Measurements from ENCODE around the gene GALNS. TPM values are rescaled to one million over a fixed set of nuclear protein-coding genes. Genes with fewer than 3 reads are reported as not detected.

Gene GALNS
- total and polyA plus RNA-seq, 4 donors = 6.8 to 20.6 (median 10.8) TPM

DNA sequence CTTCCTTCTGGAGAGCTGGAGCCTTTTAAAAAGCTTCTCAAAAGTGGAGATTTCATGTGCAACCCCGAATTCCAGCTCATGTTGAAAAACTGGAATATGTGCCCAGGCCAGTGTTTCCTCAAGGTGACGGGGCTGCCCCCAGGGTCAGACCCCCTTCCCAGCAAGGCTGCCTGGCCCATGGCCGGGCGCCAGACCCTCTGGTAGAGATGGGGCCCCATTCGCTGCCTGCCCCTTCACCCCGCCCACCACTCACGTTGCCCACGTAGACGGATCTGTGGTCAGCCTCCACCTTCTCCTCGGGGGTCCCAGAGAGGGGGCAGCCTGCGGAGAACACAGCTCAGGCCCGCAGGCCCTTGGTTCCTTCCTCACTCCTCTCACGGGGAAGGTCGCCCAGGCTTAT, 8.6 kb upstream of the GALNS start:
- no peak for DNase-seq (ENCODE audit: low spot score)
- H3K9ac ChIP-seq (ENCODE audit: low read depth in 1 of 2, low read length in 2 of 2) = no peak overlapping the region
- no peaks in the 10 kb centered on the region for H3K27me3 ChIP-seq (ENCODE audit: control insufficient read depth in 4 of 4, insufficient read depth in 4 of 4, low read length in 3 of 4)
- no peaks in the 10 kb centered on the region for H3K9me3 ChIP-seq (ENCODE audit: control insufficient read depth in 4 of 4, low read length in 3 of 4)
- no peak overlapping the region for H3K4me3 ChIP-seq (ENCODE audit: low read depth in 1 of 3, low read length in 3 of 3)
- H3K36me3 ChIP-seq (ENCODE audit: control insufficient read depth in 4 of 4, insufficient read depth in 3 of 4, low read depth in 1 of 4, low read length in 3 of 4) = peaks cover 3 to 24% (median 5%) of the 10 kb centered on the region in 4 donors
- H3K4me1 ChIP-seq (ENCODE audit: control insufficient read depth in 4 of 4, insufficient read depth in 4 of 4, low read length in 3 of 4) = no peaks in the 10 kb centered on the region
- H3K27ac ChIP-seq (ENCODE audit: low read depth in 1 of 2, low read length in 2 of 2) = no peak overlapping the region
- TF ChIP-seq RAD21 (IDR thresholded peaks at IDR 0.05) (no peak), FOXA1 (IDR thresholded peaks at IDR 0.05) (no peak)
- WGBS = 84% methylated on average over 14 of the region's 14 CpGs

- no peak for TF ChIP-seq SP1 (IDR thresholded peaks at IDR 0.05)
- TF ChIP-seq, protein P1, sequence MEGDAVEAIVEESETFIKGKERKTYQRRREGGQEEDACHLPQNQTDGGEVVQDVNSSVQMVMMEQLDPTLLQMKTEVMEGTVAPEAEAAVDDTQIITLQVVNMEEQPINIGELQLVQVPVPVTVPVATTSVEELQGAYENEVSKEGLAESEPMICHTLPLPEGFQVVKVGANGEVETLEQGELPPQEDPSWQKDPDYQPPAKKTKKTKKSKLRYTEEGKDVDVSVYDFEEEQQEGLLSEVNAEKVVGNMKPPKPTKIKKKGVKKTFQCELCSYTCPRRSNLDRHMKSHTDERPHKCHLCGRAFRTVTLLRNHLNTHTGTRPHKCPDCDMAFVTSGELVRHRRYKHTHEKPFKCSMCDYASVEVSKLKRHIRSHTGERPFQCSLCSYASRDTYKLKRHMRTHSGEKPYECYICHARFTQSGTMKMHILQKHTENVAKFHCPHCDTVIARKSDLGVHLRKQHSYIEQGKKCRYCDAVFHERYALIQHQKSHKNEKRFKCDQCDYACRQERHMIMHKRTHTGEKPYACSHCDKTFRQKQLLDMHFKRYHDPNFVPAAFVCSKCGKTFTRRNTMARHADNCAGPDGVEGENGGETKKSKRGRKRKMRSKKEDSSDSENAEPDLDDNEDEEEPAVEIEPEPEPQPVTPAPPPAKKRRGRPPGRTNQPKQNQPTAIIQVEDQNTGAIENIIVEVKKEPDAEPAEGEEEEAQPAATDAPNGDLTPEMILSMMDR (IDR thresholded peaks at IDR 0.05; ENCODE audit: low read depth, low read length, missing input control) = no peak
- no peak for TF ChIP-seq FOXA1 (IDR thresholded peaks at IDR 0.05)
- TF ChIP-seq JUND (IDR thresholded peaks at IDR 0.05) = no peak
- no peak for TF ChIP-seq GABPA (IDR thresholded peaks at IDR 0.05 in 1 of 2, conservative IDR thresholded peaks at IDR 0.05 in 1 of 2)
- TF ChIP-seq HNF4A (conservative IDR thresholded peaks at IDR 0.05) = no peak
- Histone ChIP-seq H3K36me3 (ENCODE audit: control insufficient read depth in 4 of 4, insufficient read depth in 3 of 4, low read depth in 1 of 4, low read length in 3 of 4) (peaks cover 4 to 32% (median 12%) of the 10 kb centered on the region in 4 donors), H3K27me3 (ENCODE audit: control insufficient read depth in 4 of 4, insufficient read depth in 4 of 4, low read length in 3 of 4) (no peaks in the 10 kb centered on the region), H3K4me1 (ENCODE audit: control insufficient read depth in 4 of 4, insufficient read depth in 4 of 4, low read length in 3 of 4) (no peaks in the 10 kb centered on the region), H3K9me3 (ENCODE audit: control insufficient read depth in 4 of 4, low read length in 3 of 4) (no peaks in the 10 kb centered on the region), H3K4me3 (ENCODE audit: low read depth in 1 of 3, low read length in 3 of 3) (no peak overlapping the region), H3K9ac (ENCODE audit: low read depth in 1 of 2, low read length in 2 of 2) (no peak overlapping the region), H3K27ac (ENCODE audit: low read depth in 1 of 2, low read length in 2 of 2) (no peak overlapping the region)
- WGBS = 90% methylated on average over 18 of the region's 18 CpGs
- no peak for DNase-seq (ENCODE audit: low spot score)
These were observed 7.8 kb upstream of the GALNS start for GRCh38 chr16:88864521-88864920.

DNA sequence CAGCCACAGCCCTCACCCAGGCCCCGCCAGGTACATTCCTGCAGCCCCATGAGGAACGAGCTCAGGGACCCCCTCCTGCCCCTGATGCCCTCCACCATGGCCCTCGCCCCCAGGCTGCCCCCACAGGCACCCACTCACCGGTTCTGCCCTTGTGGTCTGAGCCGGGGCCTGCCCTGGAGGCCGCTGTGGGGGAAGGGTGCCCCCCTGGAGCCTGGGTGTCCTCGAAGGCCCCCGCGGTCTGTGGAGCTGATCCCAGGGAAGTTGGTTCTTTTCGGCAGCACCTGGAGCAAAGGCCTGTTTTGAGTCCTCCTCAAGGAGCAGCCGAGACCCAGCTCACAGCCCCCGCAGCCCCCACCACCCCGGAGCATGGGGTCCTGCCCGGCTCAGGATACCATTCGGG, 7.4 kb upstream of the GALNS start:
- WGBS = 90% methylated on average over 15 of the region's 15 CpGs
- Histone ChIP-seq H3K27me3 (ENCODE audit: control insufficient read depth in 4 of 4, insufficient read depth in 4 of 4, low read length in 3 of 4) (no peaks in the 10 kb centered on the region), H3K4me1 (ENCODE audit: control insufficient read depth in 4 of 4, insufficient read depth in 4 of 4, low read length in 3 of 4) (no peaks in the 10 kb centered on the region), H3K27ac (ENCODE audit: low read depth in 1 of 2, low read length in 2 of 2) (no peak overlapping the region), H3K9ac (ENCODE audit: low read depth in 1 of 2, low read length in 2 of 2) (no peak overlapping the region), H3K36me3 (ENCODE audit: control insufficient read depth in 4 of 4, insufficient read depth in 3 of 4, low read depth in 1 of 4, low read length in 3 of 4) (peaks cover 8 to 35% (median 16%) of the 10 kb centered on the region in 4 donors), H3K4me3 (ENCODE audit: low read depth in 1 of 3, low read length in 3 of 3) (no peak overlapping the region), H3K9me3 (ENCODE audit: control insufficient read depth in 4 of 4, low read length in 3 of 4) (no peaks in the 10 kb centered on the region)
- TF ChIP-seq GABPA (IDR thresholded peaks at IDR 0.05 in 1 of 2, conservative IDR thresholded peaks at IDR 0.05 in 1 of 2) = no peak
- TF ChIP-seq HNF4A (conservative IDR thresholded peaks at IDR 0.05) = no peak
- no peak for TF ChIP-seq TAF1 (conservative IDR thresholded peaks at IDR 0.05)
- TF ChIP-seq, protein P1 (IDR thresholded peaks at IDR 0.05; ENCODE audit: low read depth, low read length, missing input control) = no peak
- no peak for TF ChIP-seq RAD21 (IDR thresholded peaks at IDR 0.05)
- TF ChIP-seq RXRA (IDR thresholded peaks at IDR 0.05) = no peak
- no peak for TF ChIP-seq YY1 (IDR thresholded peaks at IDR 0.05)
- TF ChIP-seq EGR1 (IDR thresholded peaks at IDR 0.05; ENCODE audit: low read depth in 2 of 2) = no peak
- no peak for DNase-seq (ENCODE audit: low spot score)
